Activated B cell treated with CpG ODN at 0.5 μM for 24 hours (primary cell): ENCODE data around the gene SLC15A3. TPM values are rescaled to one million over a fixed set of nuclear protein-coding genes. Genes with fewer than 3 reads are reported as not detected.

Source experiments
- ATAC-seq: fragments of 200-7000 bp; cut with Tn5 transposase; one replicate; pipeline ENCODE4 v1.10.0; 2021; ENCODE audit warnings: low read depth, mild to moderate bottlenecking, moderate library complexity
- CTCF ChIA-PET: fragments of 350-600 bp; sonication (Branson Sonifier 250); formaldehyde crosslinking; loops from one replicate; lab custom pipeline; 2021; ENCODE audit warnings: antibody characterized with exemption; lab: Charles Lee
- POLR2A ChIA-PET: fragments of 350-600 bp; sonication (Branson Sonifier 250); formaldehyde crosslinking; loops from one replicate; lab custom pipeline; 2021; ENCODE audit warnings: antibody characterized with exemption; lab: Charles Lee
- DNase-seq: peaks from one replicate; pipeline ENCODE4 v3.0.0; 2022
- H3K27ac Mint-ChIP-seq: one replicate; pipeline ENCODE4 v1.8.0; 2020; ENCODE audit warnings: mixed read lengths
- H3K27me3 Mint-ChIP-seq: one replicate; pipeline ENCODE4 v1.8.0; 2021; ENCODE audit warnings: mixed read lengths
- H3K36me3 Mint-ChIP-seq: one replicate; pipeline ENCODE4 v1.8.0; 2021; ENCODE audit warnings: low read depth, mixed read lengths
- H3K4me1 Mint-ChIP-seq: one replicate; pipeline ENCODE4 v1.8.0; 2021; ENCODE audit warnings: mixed read lengths
- H3K4me3 Mint-ChIP-seq: one replicate; pipeline ENCODE4 v1.8.0; 2020; ENCODE audit warnings: mild to moderate bottlenecking, mixed read lengths
- H3K9me3 Mint-ChIP-seq: one replicate; pipeline ENCODE4 v1.8.0; 2020; ENCODE audit warnings: mixed read lengths
- intact Hi-C: fragments of 100-400 bp; cut with micrococcal nuclease; formaldehyde crosslinking; loops from one replicate; pipeline ENCODE4 v1.15.1; 2024
- total RNA-seq: library from RNA; stranded (reverse); gene quantifications from 2 replicates; pipeline ENCODE4 v1.2.3, GENCODE V29; 2022
- TF ChIP-seq, protein P1 (sequence below): fragments of 200-600 bp; IDR thresholded peaks from one replicate; pipeline ENCODE4 v1.8.0; 2022; ENCODE audit warnings: antibody characterized with exemption, mild to moderate bottlenecking

SLC15A3 gene
- total RNA-seq, 1 donor from 2014 or later = 76.4 TPM

DNA sequence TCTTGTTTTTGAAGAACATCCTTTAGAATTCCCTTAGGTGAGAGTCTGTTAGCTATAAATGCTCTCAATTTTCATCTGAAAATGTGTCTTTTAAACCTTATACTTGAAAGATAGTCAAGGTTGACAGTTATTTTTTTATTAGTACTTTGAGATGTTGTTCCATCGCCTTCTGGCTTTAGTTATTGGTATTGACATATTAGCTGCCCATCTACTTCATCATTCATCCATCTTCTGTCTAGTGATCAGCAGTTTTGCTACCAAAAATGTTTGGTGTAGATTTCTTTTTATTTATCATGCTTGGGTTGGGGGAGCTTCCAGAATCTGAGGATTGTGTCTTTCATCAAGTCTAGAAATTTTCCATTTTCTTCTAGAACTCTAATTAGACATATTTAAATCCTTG is 16.2 kb upstream of the SLC15A3 start:
- intact Hi-C loops = no loop called here
- POLR2A ChIA-PET = no interaction called here
- no peak overlapping the region for H3K27ac Mint-ChIP-seq
- CTCF ChIA-PET = interaction anchor here (0.7 to 3.9 kb wide), 5 partner anchors 9 to 219 kb away, joined by 3 to 17 read pairs (median 6); no protein-coding TSS in a partner anchor
- H3K36me3 Mint-ChIP-seq = no peaks in the 10 kb centered on the region
- peaks cover 4% of the 10 kb centered on the region for H3K9me3 Mint-ChIP-seq
- H3K4me1 Mint-ChIP-seq = peaks cover 28% of the 10 kb centered on the region
- DNase-seq = no peak
- TF ChIP-seq, protein P1, sequence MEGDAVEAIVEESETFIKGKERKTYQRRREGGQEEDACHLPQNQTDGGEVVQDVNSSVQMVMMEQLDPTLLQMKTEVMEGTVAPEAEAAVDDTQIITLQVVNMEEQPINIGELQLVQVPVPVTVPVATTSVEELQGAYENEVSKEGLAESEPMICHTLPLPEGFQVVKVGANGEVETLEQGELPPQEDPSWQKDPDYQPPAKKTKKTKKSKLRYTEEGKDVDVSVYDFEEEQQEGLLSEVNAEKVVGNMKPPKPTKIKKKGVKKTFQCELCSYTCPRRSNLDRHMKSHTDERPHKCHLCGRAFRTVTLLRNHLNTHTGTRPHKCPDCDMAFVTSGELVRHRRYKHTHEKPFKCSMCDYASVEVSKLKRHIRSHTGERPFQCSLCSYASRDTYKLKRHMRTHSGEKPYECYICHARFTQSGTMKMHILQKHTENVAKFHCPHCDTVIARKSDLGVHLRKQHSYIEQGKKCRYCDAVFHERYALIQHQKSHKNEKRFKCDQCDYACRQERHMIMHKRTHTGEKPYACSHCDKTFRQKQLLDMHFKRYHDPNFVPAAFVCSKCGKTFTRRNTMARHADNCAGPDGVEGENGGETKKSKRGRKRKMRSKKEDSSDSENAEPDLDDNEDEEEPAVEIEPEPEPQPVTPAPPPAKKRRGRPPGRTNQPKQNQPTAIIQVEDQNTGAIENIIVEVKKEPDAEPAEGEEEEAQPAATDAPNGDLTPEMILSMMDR = no peak
- no peaks in the 10 kb centered on the region for H3K27me3 Mint-ChIP-seq
- no peak for ATAC-seq
- no peak overlapping the region for H3K4me3 Mint-ChIP-seq

DNA sequence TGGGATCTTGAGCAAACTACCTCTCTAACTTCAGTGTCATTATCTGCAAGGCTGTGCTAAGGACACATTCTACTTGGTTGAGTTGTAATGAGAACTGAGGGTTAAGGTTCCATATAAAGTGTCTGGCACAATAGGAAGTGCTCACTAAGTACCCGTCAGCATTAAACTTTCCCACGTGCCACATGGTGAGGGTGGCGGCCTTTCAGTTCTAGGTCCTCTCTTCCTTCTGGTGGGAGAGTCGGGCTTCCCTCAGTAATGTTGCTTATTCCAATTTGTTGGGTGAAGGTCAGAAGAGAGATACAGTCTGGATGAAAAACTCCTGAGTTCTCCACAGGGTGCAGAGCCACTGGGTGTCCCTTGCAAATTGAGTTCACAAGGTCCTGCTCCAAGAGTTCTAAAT is 14.9 kb upstream of the SLC15A3 start:
- TF ChIP-seq, protein P1 = no peak
- Mint-ChIP-seq H3K9me3 (peaks cover 4% of the 10 kb centered on the region), H3K4me1 (peaks cover 20% of the 10 kb centered on the region), H3K36me3 (no peaks in the 10 kb centered on the region), H3K27me3 (no peaks in the 10 kb centered on the region), H3K27ac (no peak overlapping the region), H3K4me3 (no peak overlapping the region)
- ChIA-PET POLR2A (interaction anchor here (0.6 to 1.5 kb wide), 3 partner anchors 10 to 95 kb away, joined by 4 to 5 read pairs (median 5); partner anchors contain the start of gene SLC15A3), CTCF (interaction anchor here (1.5 kb wide), 1 partner anchor 220 kb away, joined by 3 read pairs; no protein-coding TSS in a partner anchor)
- DNase-seq = no peak
- ATAC-seq = no peak
- intact Hi-C loops = no loop called here

DNA sequence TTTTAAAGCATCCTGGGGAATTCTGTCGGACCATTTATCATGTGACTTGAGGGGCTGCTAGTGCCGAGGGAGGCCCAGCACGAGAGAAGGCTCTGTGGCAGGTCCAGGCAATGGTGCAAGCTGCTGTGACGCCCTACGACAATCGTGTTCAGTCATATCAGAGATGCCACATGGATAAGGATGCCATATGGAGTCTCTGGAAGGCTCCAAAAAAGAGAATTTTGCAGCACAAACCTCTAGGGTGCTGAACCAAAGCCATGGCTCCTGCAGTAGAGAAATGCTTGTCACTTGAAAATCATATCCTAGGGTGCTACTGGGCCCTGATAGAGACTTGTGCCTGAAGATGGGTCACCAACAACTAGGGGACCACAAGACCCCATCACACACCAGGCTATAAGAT is 12.8 kb upstream of the SLC15A3 start:
- no peak overlapping the region for H3K4me3 Mint-ChIP-seq
- ATAC-seq (no peak), DNase-seq (no peak)
- peaks cover 4% of the 10 kb centered on the region for H3K9me3 Mint-ChIP-seq
- POLR2A ChIA-PET = interaction anchor here (0.8 kb wide), 1 partner anchor 11 kb away, joined by 4 read pairs; no protein-coding TSS in a partner anchor
- no peaks in the 10 kb centered on the region for H3K36me3 Mint-ChIP-seq
- intact Hi-C loops = no loop called here
- TF ChIP-seq, protein P1 = no peak
- H3K27me3 Mint-ChIP-seq = no peaks in the 10 kb centered on the region
- no peaks in the 10 kb centered on the region for H3K4me1 Mint-ChIP-seq
- H3K27ac Mint-ChIP-seq = no peak overlapping the region
- CTCF ChIA-PET = no interaction called here

DNA sequence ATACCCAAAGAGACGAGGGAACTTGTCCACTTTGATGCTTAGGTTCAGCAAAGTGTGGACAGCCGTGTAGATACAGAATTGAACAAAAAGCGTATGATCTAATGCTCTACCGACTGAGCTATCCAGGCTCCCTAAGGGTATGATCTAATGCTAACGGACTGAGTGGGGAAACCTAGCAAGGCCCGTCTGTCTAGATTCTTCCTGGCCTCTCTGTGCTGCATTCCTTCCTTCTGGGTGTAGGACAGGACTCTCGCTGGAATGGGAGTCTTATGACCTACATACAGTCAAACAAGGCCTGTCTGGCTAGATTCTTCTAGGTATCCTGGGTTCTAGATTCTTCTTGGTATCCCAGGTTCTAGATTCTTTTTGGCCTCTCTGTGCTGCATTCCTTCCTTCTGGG is 8.4 kb upstream of the SLC15A3 start:
- no peak for DNase-seq
- TF ChIP-seq, protein P1 = no peak
- CTCF ChIA-PET = interaction anchor here (1.3 kb wide), 1 partner anchor 129 kb away, joined by 3 read pairs; no protein-coding TSS in a partner anchor
- Mint-ChIP-seq H3K9me3 (no peaks in the 10 kb centered on the region), H3K27me3 (no peaks in the 10 kb centered on the region), H3K36me3 (no peaks in the 10 kb centered on the region), H3K4me3 (no peak overlapping the region), H3K27ac (no peak overlapping the region), H3K4me1 (no peaks in the 10 kb centered on the region)
- POLR2A ChIA-PET = no interaction called here
- intact Hi-C loops = no loop called here
- no peak for ATAC-seq

DNA sequence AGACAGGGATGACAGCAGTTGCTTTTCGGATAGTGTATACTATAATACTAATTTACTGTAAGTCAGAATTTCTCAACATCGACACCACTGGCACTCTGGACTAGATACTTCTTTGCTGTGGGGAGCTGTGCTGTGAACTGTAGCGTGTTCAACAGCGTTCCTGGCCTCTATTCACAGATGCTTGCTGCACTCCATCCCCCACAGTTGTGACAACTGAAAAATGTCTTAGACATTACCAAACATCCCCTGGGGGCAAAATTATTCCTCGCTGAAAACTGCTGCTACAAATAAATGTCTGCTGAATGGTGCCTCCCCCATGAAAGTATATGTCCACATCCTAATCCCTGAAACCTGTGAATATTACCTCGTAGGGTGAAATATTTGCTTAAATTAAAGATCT is 7.5 kb upstream of the SLC15A3 start:
- intact Hi-C loops = no loop called here
- TF ChIP-seq, protein P1 = no peak
- POLR2A ChIA-PET = no interaction called here
- ATAC-seq = no peak
- H3K9me3 Mint-ChIP-seq = no peaks in the 10 kb centered on the region
- no peaks in the 10 kb centered on the region for H3K36me3 Mint-ChIP-seq
- H3K4me3 Mint-ChIP-seq = no peak overlapping the region
- DNase-seq = no peak
- no peaks in the 10 kb centered on the region for H3K27me3 Mint-ChIP-seq
- CTCF ChIA-PET = no interaction called here
- H3K4me1 Mint-ChIP-seq = peaks cover 2% of the 10 kb centered on the region
- no peak overlapping the region for H3K27ac Mint-ChIP-seq
